Measurements from ENCODE around the gene SLC66A1.

SLC66A1 gene

DNA sequence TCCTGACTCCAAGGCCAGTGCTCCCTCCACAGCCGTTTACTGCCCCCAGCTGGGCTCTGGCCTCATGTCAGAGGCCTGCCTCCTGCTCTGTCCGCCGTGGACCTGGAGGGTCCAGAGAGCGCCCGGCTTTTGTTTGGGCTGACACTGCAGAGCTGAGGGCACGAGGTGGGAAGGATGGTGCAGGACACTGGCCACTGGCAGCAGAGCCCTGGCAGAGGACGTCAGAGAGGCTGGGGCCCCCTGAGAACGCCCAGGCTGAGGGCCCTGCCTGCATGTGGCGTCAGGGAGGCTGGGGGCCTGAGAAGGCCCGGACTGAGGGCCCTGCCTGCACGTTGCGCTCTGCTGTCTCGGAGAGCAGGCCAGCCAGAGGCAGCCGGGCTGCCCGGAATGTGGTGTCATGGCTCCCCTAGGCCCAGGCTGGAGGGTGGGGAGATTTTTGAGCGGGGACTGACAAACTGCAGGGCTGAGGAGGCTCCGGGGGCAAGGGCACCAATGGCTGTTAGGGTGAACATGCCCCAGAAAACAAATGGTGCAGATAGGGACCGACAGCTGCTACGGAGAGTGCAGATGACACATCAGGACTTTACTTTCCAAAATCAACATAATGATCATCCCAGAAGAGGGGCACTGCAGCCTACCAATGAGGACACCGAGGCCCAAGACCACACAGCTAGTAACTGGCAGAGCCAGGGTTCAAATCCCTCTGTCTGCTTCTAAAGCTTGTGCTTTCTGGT is 31.7 kb downstream of the SLC66A1 start:
- DNase-seq = no peak

DNA sequence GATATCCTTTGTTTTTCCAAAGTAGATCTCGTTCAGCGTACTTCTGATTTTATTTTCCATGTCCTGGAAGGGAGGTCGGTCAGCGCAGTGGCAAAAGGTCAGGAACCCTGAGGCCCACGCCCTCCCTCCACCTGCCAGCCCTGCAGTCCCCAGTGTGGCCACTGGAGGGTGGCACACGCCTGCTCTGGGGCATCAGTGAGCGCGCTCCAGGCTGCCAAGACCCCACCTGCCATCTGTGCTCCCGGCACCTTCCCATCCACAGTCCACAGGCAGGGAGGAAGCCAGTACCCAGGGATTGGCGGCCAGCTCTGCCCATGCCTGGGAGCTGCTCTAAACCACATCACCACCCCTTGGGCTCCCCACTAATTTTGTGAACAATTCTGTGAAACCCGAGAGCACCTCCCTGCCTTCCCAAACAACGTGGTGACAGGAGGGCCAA is 32.3 kb downstream of the SLC66A1 start:
- DNase-seq = peak; percentile 79

DNA sequence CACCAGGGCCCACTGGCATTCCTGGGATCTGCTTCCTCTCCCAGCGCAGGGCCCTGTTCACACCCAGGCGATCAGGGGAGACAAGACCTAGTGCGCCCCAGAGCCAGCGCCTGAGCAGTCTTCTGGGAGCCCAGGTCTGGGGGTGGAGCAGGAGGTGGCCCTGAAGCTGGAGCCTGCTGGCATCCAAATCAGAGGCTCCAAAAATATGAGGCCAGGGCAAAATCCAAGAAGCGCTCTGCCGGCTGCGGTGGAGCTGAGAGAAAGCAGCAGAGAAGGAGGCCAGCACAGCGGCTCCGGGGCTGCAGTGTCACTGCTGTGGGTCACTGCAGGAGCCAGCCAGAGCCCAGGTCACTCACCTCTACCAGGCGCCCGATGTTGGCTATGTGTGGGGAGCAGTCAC is 32.7 kb downstream of the SLC66A1 start:
- DNase-seq = no peak

DNA sequence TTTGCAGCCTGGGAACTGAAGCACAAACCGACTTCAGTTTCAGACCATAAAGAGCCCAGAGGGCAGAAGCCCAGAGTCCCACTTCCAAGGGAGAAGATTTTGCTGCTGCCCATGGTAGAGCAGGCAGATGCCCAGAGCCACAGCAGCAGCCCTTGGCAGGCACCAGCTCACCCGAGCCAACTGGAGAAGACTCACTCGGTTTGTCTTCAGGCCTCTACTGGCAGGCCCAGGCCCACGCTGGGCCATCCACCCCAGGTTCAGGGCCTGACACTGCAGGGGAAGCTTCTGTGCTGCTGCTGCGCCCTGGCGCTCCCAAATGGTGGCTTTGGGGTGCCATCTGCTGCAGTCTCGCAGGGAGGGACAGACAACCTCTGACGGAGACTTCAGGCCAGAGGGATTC is 33.3 kb downstream of the SLC66A1 start:
- no peak for DNase-seq

DNA sequence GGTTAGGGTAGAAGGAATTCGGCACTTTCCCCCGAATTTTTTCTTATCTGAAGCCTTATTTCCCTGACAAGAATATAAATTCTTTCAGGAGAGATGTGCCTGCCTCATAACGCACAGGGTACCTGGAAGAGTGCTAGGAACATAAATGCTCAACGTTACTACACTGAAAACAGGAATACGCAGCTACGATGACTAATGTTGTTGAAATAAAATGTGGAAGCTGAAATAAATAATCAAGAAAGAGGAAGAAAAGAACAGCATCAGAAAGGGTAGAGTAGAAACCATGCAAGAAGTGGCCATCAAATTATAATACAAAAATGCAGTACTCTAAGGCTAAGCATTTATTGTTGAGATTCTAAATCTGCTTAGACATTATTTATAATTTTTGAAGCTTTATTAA is 33.9 kb downstream of the SLC66A1 start:
- no peak for DNase-seq

DNA sequence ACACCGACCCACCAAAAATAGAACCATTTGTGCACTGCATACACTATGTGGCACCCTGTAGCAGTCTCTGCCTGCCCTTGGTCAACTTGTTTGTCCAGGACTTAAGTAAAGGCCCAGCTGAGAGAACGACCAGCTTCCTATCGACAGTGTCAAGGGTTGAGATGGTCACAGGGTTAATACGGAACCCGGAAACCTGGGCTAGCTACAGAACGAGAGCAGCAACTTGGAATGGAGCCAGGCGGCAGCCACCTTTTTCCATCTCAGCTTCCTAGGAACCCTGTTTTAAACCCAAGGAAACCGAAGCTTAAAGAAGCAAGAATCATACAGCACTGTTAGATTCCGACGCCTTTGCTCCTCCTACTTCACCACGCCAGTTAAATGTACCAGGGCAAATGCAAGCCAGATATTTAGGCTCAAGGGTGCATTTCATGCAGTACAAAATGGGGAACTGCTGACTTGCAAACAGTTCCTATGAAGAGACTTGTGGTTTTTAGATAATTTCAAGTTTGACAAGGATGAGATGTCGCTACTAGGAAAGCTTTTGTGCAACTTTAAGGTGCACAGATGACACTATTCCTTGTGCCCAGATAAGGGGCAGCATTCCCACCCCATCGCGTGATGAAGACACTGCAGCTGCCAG is 35.5 kb downstream of the SLC66A1 start:
- DNase-seq = no peak

DNA sequence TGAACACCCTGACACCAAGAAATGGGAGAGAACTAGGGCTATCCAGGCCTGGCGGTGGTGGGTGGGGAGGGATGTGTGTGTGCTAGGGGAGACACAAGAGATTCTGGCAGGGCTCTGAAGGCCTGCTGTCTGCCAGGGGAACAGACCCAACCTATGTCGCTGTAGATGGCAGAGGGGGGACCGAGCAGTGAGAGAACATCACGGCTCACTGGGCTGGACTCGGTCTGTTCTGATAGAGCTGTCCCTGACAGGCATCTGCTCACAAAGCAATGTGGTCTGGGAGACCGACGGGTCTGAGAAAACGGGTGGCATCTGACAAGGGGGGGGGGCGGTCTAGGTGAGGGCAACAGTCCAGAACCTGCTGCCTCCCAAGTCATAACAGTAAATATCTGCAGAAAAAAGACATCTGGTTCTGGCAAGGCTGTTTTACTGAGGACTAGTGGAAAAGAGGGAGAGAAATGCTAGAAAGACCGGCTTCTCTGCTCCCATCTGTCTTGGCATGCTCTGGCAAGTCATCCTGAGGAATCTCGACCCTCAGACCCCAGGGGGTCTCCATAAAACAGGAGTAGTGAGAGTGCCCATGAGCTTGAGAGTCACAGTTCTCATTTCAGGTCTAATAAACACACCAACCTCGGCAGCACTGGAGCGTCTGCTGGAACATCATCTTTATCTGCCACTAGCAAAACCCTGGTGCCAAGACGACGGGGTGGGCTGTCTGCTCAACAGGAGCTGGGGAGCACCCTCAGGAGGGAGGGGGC is 36.5 kb downstream of the SLC66A1 start:
- no peak for DNase-seq

DNA sequence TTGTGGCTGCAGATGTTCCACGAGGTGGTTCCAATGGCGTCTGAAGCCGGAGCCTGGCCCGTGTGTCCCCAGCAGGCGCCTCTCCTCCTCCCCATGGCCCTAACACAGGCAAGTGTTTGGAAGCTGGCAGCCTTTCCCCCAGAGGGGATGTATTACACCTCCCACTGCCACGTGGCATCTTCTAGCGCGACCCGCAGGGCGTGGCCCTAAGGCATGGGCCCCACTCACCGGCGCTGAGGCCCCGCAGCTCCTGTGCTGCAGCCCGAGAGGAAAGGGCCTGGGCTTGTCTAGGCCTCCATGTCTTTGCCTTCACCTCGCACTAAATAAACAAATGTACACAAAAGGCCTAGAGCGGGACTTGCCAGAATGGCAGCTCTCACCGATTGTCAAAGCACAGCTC is 37.9 kb downstream of the SLC66A1 start:
- no peak for DNase-seq

DNA sequence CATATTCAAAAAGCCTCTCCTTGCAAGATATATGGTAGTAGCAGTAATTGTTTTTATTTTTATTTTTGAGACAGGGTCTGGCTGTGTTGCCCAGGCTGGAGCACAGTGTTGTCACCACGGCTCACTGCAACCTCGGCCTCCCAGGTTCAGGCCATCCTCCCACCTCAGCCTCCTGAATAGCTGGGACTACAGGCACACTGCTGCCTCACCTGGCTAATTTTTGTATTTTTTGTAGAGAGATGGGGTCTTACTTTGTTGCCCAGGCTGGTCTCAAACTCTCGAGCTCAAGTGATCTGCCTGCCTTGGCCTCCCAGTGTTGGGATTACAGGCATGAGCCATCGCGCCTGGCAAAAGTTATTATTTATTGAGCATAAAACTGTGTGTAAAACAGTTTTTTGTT is 38.4 kb downstream of the SLC66A1 start:
- no peak for DNase-seq

DNA sequence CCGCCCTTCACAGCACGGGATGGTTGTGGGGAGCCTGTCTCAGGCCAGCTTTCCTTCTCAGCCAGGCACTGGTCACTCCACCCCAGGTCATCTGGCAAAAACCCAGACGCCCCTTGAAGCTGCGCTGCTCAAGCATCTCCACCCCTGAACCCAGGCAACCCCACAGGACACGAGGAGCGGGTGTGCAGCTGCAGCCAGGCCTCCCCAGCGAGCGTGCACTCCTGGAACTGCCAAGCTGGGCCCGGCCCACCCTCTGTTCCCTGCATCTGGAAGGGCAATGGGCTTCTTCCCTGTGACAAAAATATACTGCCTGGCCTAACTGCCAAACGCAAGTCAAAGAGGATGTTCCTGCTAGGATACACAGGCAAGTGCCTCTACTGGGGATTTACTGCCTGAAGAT is 39.7 kb downstream of the SLC66A1 start:
- DNase-seq = no peak

DNA sequence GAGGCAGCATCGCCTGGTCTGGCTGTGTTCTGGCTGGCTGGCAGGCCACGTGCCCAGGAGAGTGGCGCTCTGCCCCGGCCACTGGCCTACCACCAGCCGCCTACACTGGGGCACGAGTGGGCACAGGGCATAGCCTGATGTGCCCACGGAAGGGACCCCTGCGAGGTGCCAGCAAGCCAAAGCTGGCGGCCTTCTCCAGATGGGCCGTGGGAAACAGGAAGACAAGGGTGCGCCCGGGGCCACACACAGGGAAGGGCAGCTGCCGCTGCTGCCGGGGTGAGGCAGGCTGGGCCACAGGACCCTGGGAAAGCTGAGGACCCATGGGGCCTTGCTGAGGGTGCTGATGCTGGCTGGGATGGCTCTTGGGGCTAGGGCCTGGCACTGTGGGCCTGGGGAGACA is 40.7 kb downstream of the SLC66A1 start:
- no peak for DNase-seq

DNA sequence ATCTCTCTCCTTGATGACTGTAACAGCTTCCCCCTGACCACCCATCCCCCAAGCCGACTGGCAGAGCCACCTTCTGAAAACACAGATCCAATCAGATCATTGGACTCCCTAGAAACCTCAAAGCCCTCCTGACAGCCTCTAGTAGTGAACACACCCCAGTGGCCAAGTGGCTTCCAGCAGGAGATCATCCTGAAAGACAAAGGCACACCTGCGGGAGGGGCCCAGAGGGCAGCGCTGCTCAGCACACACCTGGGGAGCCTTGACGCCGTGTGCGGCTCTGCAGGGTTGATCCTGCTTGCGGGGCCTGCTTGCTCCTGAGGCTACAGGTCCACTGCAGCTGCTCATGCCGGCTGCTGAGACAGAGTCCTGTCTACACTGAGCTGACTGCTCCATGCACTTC is 41.5 kb downstream of the SLC66A1 start:
- DNase-seq = no peak

DNA sequence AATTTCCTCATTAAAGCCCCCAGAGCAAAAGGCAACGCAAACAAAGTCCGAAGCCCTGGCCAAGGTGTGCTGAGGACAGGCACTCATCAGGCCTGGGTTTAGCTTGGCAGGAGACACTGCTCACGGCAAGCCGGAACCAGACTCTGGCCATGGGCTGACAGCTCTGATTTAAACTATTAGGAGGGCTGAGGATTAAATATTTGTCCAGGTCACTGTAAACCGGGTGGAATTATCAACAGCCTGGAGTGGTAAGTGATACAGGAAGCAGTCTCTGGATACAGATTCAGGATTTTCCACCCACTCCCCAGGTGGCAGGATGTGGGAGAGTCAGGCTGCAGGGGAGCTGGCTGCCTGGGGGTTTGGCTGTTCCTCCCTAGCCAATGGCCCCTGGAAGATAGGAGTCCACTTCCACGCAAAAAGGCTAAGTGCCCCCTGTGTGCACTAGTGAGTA is 42.4 kb downstream of the SLC66A1 start:
- no peak for DNase-seq

DNA sequence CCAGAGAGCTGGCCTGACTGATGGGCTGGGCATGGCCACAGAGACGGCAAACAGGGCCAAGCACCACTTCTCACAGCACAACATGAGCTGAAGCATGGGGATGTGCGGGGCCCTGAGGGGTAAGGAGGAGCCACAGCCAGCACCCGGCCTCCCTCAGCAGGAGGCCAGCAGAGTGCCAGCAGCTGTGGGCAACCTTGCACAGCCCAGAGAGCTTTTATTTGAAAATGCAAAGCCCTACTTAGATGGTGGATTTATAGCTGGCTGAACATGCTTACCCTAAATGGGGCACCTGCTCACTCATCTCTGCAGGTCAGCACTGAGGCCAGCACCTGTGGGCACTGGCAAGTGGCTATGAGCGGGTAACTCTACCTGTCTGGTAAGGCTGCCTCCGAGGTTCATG is 44.1 kb downstream of the SLC66A1 start:
- DNase-seq = no peak

DNA sequence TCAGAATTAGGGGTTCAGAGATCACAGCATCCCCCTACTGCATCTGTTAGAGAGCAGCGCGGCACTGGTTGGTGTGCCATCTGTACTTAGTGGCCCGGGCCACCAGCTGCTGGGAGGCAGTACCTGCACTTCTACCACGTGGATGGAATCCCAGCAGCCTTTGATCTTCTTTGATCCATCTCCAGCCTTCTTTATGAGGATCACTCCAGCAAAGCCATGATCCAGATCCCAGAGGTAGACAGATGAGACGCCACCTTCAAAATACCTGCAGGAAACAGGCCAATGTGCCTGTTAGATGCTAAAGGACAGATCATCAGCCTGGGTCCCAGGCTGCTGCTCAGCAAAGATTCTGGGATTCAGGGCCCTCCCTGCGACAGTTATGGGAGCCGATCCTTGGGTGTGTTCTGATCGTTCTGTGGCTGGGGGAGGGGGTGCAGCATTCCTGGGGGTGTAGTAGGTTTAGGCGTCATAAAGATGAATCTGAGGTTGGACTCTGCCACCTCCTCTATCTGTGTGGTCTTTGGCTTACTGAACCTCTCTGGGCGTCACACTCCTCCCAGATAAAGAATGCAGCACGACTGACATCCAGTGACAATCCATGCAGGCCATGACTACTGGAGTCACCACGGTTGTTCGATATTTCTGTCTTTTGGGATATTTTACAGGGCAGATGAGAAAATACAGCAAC is 45.3 kb downstream of the SLC66A1 start:
- DNase-seq = no peak

DNA sequence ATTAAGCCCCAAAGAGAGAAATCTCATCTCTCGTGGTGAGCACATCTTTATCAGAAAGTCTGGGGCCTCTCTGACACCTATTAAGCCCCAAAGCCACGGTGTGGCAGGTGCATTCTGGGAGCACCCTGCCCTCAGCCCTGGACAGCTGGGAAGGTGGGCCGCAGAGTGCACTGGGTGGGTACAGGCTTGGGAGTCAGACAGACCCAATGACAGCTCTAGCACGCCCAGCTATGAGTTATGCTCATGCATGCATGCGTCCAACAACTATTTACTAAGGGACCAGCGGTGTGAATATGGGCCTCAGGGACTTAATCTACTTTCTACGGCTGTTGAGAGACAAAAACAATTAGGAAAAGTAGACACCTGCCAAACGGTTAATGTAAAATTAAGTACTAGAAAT is 46.6 kb downstream of the SLC66A1 start:
- DNase-seq = no peak

DNA sequence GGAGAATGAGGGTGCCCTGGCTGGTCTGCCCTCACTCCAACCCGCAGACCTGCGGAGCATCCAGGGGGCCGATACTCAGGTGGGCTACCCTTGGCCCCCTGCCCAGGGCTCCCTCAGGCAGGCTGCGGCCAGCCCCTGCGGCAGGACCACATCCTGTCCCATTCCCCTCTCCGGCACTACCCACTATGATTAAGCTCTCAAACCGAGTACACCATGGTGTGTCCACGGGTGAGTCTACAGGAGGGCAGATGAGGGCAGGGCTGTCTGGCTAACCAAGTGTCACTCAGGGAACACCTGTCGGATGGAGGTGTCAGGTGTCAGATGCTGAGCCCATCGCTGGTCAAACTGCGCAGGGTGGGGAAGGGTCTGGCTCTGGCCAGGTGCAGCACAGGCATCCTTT is 47.2 kb downstream of the SLC66A1 start:
- no peak for DNase-seq

DNA sequence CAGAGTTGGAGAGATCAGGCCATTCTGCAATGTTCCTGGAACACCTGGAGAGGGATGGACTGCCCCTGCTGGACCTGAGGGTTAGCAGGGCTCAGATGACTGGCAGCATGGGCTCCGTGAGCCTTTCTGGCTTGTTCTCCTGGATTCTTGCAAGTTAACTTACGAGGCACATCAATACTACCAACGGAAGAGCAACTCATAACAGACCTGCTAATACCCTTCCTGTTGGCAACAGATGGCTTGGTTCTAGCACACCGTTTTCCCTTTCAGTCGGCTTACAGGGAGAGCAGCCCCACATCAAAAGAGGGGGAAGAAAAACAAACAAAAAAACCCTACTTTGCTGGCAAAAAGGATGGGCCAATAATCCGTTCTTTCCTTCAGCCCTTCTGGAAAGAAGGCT is 47.9 kb downstream of the SLC66A1 start:
- DNase-seq = no peak

DNA sequence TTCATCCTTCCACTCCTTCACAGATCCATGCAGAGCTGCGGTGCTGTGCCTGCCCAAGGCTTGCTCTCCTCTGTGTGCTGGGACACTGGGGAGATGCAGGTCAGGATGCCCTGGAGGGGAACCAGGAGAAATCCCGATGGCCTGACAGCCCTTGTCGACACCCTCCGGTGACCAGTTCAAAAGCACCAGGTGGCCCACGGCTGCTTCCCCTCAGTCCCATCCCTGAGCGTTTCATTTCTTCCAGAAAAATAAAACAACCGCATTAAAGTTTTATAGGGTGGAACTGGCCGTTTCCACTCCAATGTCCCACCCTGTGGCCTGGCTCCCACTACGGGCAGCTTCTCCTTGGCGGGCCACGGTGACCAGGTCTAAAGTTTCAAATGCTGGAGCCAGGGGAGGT is 48.3 kb downstream of the SLC66A1 start:
- DNase-seq = no peak

DNA sequence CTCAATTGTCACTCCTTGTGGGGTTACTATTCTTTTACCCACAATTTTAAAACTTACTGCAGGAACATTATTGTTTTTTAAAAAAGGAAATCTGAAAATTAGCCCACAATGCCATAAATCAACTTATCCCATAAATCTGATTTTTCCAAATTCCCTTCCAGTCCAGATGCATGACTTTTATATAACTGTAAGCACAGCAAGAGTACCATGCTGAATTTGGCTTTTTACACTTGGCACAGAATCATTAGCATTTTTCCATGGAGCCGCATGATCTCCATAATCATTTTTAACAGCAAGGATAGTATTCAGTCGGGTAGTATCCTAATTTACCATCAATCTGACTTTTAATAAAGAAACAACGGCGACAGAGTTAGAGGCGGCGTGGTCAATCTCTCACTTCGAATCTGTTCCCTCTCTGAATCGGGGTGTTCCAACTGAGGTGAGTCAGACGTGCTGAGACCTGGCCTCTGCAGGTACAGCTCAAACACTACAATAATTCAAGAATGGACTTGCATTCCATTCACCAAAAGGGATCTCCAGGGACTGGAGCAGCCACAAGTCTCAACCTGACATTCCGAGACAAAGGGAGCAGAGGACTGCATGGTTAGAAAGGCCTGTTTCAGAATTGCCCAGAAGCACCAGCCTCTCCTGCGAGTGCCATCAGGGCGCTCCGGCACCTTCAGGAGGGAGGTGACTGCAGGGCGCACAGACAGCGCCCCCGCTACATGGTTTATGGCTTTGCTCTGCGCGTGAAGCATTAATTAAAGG is 48.9 kb downstream of the SLC66A1 start:
- DNase-seq = peak; percentile 71

DNA sequence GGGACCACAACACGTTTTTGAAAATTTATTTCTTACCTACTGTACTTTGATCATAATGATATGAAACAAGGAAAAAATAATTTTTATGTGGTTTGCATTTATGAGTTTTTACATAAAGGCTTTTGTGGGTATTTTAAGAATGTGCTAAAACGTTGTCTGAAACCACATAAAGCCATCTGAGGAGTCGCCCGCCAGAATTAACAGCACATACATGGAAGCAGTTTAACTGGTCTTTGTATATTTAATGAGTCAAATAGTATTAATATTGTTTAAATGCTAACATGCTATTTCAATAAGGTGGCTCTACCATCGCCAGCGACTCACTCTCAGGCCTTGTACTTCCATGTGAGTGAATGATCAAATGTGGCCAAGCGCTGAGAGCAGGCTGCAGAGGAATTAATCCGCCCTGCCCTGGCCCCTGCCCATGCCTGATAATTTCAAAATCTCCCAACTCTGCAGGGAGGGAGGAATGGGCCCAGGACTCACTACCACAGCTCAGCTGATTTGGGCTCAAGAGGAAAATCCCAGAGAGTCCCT is 49.6 kb downstream of the SLC66A1 start:
- DNase-seq = no peak

DNA sequence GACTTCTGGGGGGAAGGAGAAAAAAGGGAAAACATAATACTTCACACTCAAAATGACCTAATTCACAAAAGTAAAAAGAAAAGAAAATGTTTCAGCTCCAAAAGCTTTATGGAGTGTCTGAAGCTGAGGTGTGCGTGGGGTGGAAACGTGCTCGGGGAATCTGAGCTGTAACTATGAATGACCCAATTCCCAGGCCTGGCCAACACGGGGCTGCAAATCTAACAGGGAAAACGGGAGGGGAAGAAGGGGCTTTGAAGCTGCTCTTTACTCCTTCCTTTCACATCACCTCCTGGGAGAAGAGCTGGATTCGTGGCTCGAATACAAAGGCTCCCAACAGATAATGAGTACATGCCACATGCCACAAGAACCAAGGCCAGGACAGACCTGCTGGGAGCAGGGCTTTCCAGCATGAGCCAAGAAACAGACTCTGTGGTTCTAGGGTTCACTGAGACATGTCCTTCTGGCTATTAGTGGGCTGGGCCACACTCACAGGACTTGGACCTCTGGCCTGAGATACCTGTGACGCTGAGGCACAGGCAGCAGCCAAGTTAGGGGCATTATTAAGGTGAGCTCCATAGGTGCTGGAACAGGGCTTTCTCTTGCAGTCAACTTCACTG is 51.5 kb downstream of the SLC66A1 start:
- no peak for DNase-seq

All from islet precursor cell (in vitro differentiated cells).